HepG2 (cell line): ENCODE data around the gene FNBP1L. TPM values are rescaled to one million over a fixed set of nuclear protein-coding genes. Genes with fewer than 3 reads are reported as not detected.

ENCODE experiments used
- CCAR2 ChIP-seq: fragments of 200-400 bp; formaldehyde crosslinking; optimal IDR thresholded peaks from 2 replicates; pipeline ENCODE3; 2018; ENCODE audit warnings: low read depth, mild to moderate bottlenecking, low read length, moderate library complexity
- HIVEP1 ChIP-seq: sonication (generic); formaldehyde crosslinking; IDR thresholded peaks from 2 replicates; pipeline ENCODE4 v1.4.0; 2020; ENCODE audit warnings: mild to moderate bottlenecking, missing genetic modification reagents
- MLXIP ChIP-seq: sonication (generic); formaldehyde crosslinking; IDR thresholded peaks from 2 replicates; pipeline ENCODE4 v1.9.0; 2021; ENCODE audit warnings: missing genetic modification reagents, borderline replicate concordance
- PCBP2 ChIP-seq: fragments of 200-400 bp; formaldehyde crosslinking; optimal IDR thresholded peaks from 2 replicates; pipeline ENCODE3; 2018; ENCODE audit warnings: low read length, low read depth; ENCODE audit not compliant: poor library complexity, severe bottlenecking
- POLR2A ChIP-seq, 2 experiments: IDR thresholded peaks; 2 replicates each; pipeline ENCODE4 v1.6.1; 2011; ENCODE audit warnings: low read depth in 2 of 2, low read length in 2 of 2, mild to moderate bottlenecking in 1 of 2, moderate library complexity in 1 of 2; ENCODE audit not compliant: insufficient read depth in 1 of 2
- SETDB1 ChIP-seq: sonication (generic); formaldehyde crosslinking; IDR thresholded peaks from 2 replicates; pipeline ENCODE4 v1.5.1; 2020; ENCODE audit warnings: missing genetic modification reagents, mild to moderate bottlenecking, borderline replicate concordance
- ZNF337 ChIP-seq: sonication (generic); formaldehyde crosslinking; IDR thresholded peaks from 2 replicates; pipeline ENCODE4 v1.5.1; 2020; ENCODE audit warnings: missing genetic modification reagents, low read depth, mild to moderate bottlenecking, borderline replicate concordance
- ZNF569 ChIP-seq: sonication (generic); formaldehyde crosslinking; IDR thresholded peaks from 2 replicates; pipeline ENCODE4 v1.5.0; 2020; ENCODE audit warnings: mild to moderate bottlenecking, missing genetic modification reagents, moderate library complexity, borderline replicate concordance
- ZSCAN30 ChIP-seq: sonication (generic); formaldehyde crosslinking; IDR thresholded peaks from 2 replicates; pipeline ENCODE4 v1.5.0; 2020; ENCODE audit warnings: mild to moderate bottlenecking, missing genetic modification reagents
- polyA plus RNA-seq, 8 experiments: library from polyadenylated mRNA; depleted of rRNA in 3 of 8; stranded (reverse) in 7 of 8; unstranded in 1 of 8; fragments of >200 nt; fragmentation: Illumina TruSeq in 4 of 8; extraction: Trizol in 4 of 8; gene quantifications; 2 replicates each; pipeline versions ENCODE4 v1.2.1 to v1.2.3, GENCODE V29; 2011 to 2016; ENCODE audit warnings: low read depth in 4 of 8, missing spikeins in 1 of 8, mixed read lengths in 1 of 8; ENCODE audit not compliant: insufficient read depth in 1 of 8
- total RNA-seq, 5 experiments: library from RNA; depleted of rRNA; stranded (reverse); fragments of >200 nt; fragmentation: Illumina TruSeq; extraction: Trizol; gene quantifications; 2 replicates each; pipeline ENCODE4 v1.2.3, GENCODE V29; 2016; ENCODE audit warnings: low read depth in 1 of 5
- TF ChIP-seq, protein P1 (sequence below): fragments of 450-650 bp; IDR thresholded peaks from 2 replicates; pipeline ENCODE4 v1.6.1; 2017
- TF ChIP-seq, protein P2 (sequence below): sonication (generic); formaldehyde crosslinking; conservative IDR thresholded peaks from 2 replicates; pipeline ENCODE4 v1.4.0; 2020; ENCODE audit warnings: missing genetic modification reagents
- TF ChIP-seq, protein P3 (sequence below): sonication (generic); formaldehyde crosslinking; IDR thresholded peaks from 2 replicates; pipeline ENCODE4 v1.5.0; 2020; ENCODE audit warnings: missing genetic modification reagents
- TF ChIP-seq, protein P4 (sequence below), 2 experiments: sonication (generic) in 1 of 2; formaldehyde crosslinking in 1 of 2; IDR thresholded peaks; 2 replicates each; pipeline versions ENCODE4 v1.5.1 to v1.6.1; 2011 to 2020; ENCODE audit warnings: borderline replicate concordance in 1 of 2, low read depth in 1 of 2, low read length in 1 of 2, mild to moderate bottlenecking in 1 of 2, missing genetic modification reagents in 1 of 2, moderate library complexity in 1 of 2
- TF ChIP-seq, protein P5 (sequence below): sonication (generic); formaldehyde crosslinking; IDR thresholded peaks from 2 replicates; pipeline ENCODE4 v1.4.0; 2020; ENCODE audit warnings: mild to moderate bottlenecking, missing genetic modification reagents, borderline replicate concordance

Gene FNBP1L
- total and polyA plus RNA-seq, 2 of the 13 experiments (the other 11 are each of a cell fraction or from before 2014, with no cell fraction given), result 24.1 to 27.1 TPM

GRCh38 chr1:93537396-93537795, 89.5 kb downstream of the FNBP1L start (continued):
- TF ChIP-seq MLXIP (CRISPR knock-in tag) (no peak), ZSCAN30 (CRISPR knock-in tag) (no peak), POLR2A (IDR thresholded peaks at IDR 0.05; ENCODE audit: insufficient read depth in 1 of 2, low read depth in 2 of 2, low read length in 2 of 2) (no peak), ZNF337 (no peak), SETDB1 (no peak), PCBP2 (no peak), CCAR2 (no peak), ZNF569 (no peak), HIVEP1 (CRISPR knock-in tag) (no peak)
- TF ChIP-seq, protein P1, sequence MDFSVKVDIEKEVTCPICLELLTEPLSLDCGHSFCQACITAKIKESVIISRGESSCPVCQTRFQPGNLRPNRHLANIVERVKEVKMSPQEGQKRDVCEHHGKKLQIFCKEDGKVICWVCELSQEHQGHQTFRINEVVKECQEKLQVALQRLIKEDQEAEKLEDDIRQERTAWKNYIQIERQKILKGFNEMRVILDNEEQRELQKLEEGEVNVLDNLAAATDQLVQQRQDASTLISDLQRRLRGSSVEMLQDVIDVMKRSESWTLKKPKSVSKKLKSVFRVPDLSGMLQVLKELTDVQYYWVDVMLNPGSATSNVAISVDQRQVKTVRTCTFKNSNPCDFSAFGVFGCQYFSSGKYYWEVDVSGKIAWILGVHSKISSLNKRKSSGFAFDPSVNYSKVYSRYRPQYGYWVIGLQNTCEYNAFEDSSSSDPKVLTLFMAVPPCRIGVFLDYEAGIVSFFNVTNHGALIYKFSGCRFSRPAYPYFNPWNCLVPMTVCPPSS, result no peak
- TF ChIP-seq, protein P2, sequence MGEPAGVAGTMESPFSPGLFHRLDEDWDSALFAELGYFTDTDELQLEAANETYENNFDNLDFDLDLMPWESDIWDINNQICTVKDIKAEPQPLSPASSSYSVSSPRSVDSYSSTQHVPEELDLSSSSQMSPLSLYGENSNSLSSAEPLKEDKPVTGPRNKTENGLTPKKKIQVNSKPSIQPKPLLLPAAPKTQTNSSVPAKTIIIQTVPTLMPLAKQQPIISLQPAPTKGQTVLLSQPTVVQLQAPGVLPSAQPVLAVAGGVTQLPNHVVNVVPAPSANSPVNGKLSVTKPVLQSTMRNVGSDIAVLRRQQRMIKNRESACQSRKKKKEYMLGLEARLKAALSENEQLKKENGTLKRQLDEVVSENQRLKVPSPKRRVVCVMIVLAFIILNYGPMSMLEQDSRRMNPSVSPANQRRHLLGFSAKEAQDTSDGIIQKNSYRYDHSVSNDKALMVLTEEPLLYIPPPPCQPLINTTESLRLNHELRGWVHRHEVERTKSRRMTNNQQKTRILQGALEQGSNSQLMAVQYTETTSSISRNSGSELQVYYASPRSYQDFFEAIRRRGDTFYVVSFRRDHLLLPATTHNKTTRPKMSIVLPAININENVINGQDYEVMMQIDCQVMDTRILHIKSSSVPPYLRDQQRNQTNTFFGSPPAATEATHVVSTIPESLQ (CRISPR knock-in tag), result no peak
- TF ChIP-seq, protein P3, sequence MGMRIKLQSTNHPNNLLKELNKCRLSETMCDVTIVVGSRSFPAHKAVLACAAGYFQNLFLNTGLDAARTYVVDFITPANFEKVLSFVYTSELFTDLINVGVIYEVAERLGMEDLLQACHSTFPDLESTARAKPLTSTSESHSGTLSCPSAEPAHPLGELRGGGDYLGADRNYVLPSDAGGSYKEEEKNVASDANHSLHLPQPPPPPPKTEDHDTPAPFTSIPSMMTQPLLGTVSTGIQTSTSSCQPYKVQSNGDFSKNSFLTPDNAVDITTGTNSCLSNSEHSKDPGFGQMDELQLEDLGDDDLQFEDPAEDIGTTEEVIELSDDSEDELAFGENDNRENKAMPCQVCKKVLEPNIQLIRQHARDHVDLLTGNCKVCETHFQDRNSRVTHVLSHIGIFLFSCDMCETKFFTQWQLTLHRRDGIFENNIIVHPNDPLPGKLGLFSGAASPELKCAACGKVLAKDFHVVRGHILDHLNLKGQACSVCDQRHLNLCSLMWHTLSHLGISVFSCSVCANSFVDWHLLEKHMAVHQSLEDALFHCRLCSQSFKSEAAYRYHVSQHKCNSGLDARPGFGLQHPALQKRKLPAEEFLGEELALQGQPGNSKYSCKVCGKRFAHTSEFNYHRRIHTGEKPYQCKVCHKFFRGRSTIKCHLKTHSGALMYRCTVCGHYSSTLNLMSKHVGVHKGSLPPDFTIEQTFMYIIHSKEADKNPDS (CRISPR knock-in tag), result no peak
- TF ChIP-seq, protein P4, sequence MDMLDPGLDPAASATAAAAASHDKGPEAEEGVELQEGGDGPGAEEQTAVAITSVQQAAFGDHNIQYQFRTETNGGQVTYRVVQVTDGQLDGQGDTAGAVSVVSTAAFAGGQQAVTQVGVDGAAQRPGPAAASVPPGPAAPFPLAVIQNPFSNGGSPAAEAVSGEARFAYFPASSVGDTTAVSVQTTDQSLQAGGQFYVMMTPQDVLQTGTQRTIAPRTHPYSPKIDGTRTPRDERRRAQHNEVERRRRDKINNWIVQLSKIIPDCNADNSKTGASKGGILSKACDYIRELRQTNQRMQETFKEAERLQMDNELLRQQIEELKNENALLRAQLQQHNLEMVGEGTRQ (IDR thresholded peaks at IDR 0.05; ENCODE audit: low read depth, low read length), result no peak
- TF ChIP-seq, protein P4 (CRISPR knock-in tag; IDR thresholded peaks at IDR 0.05; ENCODE audit: borderline replicate concordance), result no peak
- TF ChIP-seq, protein P5, sequence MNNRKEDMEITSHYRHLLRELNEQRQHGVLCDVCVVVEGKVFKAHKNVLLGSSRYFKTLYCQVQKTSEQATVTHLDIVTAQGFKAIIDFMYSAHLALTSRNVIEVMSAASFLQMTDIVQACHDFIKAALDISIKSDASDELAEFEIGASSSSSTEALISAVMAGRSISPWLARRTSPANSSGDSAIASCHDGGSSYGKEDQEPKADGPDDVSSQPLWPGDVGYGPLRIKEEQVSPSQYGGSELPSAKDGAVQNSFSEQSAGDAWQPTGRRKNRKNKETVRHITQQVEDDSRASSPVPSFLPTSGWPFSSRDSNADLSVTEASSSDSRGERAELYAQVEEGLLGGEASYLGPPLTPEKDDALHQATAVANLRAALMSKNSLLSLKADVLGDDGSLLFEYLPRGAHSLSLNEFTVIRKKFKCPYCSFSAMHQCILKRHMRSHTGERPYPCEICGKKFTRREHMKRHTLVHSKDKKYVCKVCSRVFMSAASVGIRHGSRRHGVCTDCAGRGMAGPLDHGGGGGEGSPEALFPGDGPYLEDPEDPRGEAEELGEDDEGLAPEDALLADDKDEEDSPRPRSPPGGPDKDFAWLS, result no peak
- TF ChIP-seq, all 625 proteins: peak for 0
